Neural cell (in vitro differentiated cells): ENCODE data around the gene ATP10D.

Experiments
- EZH2 ChIP-seq: fragments of 200-600, 300-800 bp; shearing (Covaris generic), sonication (generic); IDR thresholded peaks from 2 replicates; pipeline ENCODE4 v1.6.1; 2014; ENCODE audit warnings: antibody characterized with exemption, low read length, borderline replicate concordance, mild to moderate bottlenecking; ENCODE audit not compliant: insufficient read depth, poor library complexity, severe bottlenecking
- MXI1 ChIP-seq: fragments of 450-650 bp; conservative IDR thresholded peaks from 2 replicates; pipeline ENCODE4 v1.6.1; 2014; ENCODE audit warnings: antibody characterized with exemption, mild to moderate bottlenecking; ENCODE audit not compliant: poor library complexity, severe bottlenecking
- POLR2AphosphoS5 ChIP-seq: IDR thresholded peaks from 2 replicates; pipeline ENCODE4 v1.6.1; 2012
- TF ChIP-seq, protein P1 (sequence below): IDR thresholded peaks from 2 replicates; pipeline ENCODE4 v1.6.1; 2012; ENCODE audit warnings: borderline replicate concordance
- TF ChIP-seq, protein P2 (sequence below): fragments of 450-650 bp; IDR thresholded peaks from 2 replicates; pipeline ENCODE4 v1.5.1; 2014; ENCODE audit warnings: antibody characterized with exemption, mild to moderate bottlenecking, moderate library complexity; ENCODE audit not compliant: poor library complexity, severe bottlenecking

DNA sequence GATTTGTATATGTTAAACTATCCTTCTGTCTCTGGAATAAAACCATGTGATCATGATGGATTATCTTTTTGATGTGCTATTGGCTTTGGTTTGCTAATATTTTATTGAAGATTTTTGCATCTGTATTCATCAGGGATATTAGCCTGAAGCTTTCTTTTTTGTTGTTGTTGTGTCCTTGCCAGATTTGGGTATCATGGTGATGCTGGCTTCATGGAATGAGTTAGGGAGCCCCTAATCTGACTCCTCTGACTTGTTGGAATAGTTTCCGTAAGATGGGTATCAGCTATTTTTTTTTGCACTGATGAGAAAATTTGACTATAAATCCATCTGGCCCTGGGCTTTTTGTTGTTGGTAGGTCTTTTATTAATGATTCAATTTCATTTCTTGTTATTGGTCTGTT is 45.7 kb downstream of the ATP10D start:
- TF ChIP-seq POLR2AphosphoS5, result no peak
- TF ChIP-seq EZH2, result no peak
- TF ChIP-seq, protein P1, sequence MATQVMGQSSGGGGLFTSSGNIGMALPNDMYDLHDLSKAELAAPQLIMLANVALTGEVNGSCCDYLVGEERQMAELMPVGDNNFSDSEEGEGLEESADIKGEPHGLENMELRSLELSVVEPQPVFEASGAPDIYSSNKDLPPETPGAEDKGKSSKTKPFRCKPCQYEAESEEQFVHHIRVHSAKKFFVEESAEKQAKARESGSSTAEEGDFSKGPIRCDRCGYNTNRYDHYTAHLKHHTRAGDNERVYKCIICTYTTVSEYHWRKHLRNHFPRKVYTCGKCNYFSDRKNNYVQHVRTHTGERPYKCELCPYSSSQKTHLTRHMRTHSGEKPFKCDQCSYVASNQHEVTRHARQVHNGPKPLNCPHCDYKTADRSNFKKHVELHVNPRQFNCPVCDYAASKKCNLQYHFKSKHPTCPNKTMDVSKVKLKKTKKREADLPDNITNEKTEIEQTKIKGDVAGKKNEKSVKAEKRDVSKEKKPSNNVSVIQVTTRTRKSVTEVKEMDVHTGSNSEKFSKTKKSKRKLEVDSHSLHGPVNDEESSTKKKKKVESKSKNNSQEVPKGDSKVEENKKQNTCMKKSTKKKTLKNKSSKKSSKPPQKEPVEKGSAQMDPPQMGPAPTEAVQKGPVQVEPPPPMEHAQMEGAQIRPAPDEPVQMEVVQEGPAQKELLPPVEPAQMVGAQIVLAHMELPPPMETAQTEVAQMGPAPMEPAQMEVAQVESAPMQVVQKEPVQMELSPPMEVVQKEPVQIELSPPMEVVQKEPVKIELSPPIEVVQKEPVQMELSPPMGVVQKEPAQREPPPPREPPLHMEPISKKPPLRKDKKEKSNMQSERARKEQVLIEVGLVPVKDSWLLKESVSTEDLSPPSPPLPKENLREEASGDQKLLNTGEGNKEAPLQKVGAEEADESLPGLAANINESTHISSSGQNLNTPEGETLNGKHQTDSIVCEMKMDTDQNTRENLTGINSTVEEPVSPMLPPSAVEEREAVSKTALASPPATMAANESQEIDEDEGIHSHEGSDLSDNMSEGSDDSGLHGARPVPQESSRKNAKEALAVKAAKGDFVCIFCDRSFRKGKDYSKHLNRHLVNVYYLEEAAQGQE, result no peak
- TF ChIP-seq, protein P2, sequence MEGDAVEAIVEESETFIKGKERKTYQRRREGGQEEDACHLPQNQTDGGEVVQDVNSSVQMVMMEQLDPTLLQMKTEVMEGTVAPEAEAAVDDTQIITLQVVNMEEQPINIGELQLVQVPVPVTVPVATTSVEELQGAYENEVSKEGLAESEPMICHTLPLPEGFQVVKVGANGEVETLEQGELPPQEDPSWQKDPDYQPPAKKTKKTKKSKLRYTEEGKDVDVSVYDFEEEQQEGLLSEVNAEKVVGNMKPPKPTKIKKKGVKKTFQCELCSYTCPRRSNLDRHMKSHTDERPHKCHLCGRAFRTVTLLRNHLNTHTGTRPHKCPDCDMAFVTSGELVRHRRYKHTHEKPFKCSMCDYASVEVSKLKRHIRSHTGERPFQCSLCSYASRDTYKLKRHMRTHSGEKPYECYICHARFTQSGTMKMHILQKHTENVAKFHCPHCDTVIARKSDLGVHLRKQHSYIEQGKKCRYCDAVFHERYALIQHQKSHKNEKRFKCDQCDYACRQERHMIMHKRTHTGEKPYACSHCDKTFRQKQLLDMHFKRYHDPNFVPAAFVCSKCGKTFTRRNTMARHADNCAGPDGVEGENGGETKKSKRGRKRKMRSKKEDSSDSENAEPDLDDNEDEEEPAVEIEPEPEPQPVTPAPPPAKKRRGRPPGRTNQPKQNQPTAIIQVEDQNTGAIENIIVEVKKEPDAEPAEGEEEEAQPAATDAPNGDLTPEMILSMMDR, result no peak
- no peak for TF ChIP-seq MXI1
